ENCODE results near the gene BLOC1S3. TPM values are rescaled to one million over a fixed set of nuclear protein-coding genes. Genes with fewer than 3 reads are reported as not detected.

BLOC1S3 gene
- total RNA-seq, 1 donor from 2014 or later = 12.5 TPM

- no peaks in the 10 kb centered on the region for H3K4me1 ChIP-seq
- H3K36me3 ChIP-seq = peaks cover 0 to 11% of the 10 kb centered on the region in 2 donors
- H3K27ac ChIP-seq = no peak overlapping the region
- no peak for DNase-seq (ENCODE audit: extremely low spot score in 2 of 2)
- H3K27me3 ChIP-seq = no peaks in the 10 kb centered on the region
- H3K9me3 ChIP-seq = no peaks in the 10 kb centered on the region
- no peak overlapping the region for H3K4me3 ChIP-seq
- TF ChIP-seq CTCF (IDR thresholded peaks at IDR 0.05) (no peak), POLR2A (IDR thresholded peaks at IDR 0.05) (no peak), POLR2AphosphoS5 (IDR thresholded peaks at IDR 0.05; ENCODE audit: insufficient read depth in 1 of 2, low read depth in 1 of 2) (no peak)
- intact Hi-C loops (cut with DNase I) = no loop called here
These were observed 40.3 kb upstream of the BLOC1S3 start for GRCh38 chr19:45138303-45138751.

- no peak overlapping the region for H3K4me3 ChIP-seq
- intact Hi-C loops (cut with DNase I) = no loop called here
- H3K9me3 ChIP-seq = no peaks in the 10 kb centered on the region
- H3K4me1 ChIP-seq = no peaks in the 10 kb centered on the region
- H3K27me3 ChIP-seq = no peaks in the 10 kb centered on the region
- peaks cover 0 to 11% of the 10 kb centered on the region in 2 donors for H3K36me3 ChIP-seq
- TF ChIP-seq CTCF (IDR thresholded peaks at IDR 0.05) (no peak), POLR2A (IDR thresholded peaks at IDR 0.05) (no peak), POLR2AphosphoS5 (IDR thresholded peaks at IDR 0.05; ENCODE audit: insufficient read depth in 1 of 2, low read depth in 1 of 2) (no peak)
- H3K27ac ChIP-seq = no peak overlapping the region
- DNase-seq (ENCODE audit: extremely low spot score in 2 of 2) = no peak
These were observed 39.1 kb upstream of the BLOC1S3 start for GRCh38 chr19:45139286-45140143.

GRCh38 chr19:45140144-45140503, 38.5 kb upstream of the BLOC1S3 start:
- Histone ChIP-seq H3K27me3 (no peaks in the 10 kb centered on the region), H3K4me3 (no peak overlapping the region), H3K27ac (no peak overlapping the region), H3K9me3 (no peaks in the 10 kb centered on the region), H3K36me3 (peaks cover 0 to 15% of the 10 kb centered on the region in 2 donors), H3K4me1 (no peaks in the 10 kb centered on the region)
- TF ChIP-seq POLR2A (IDR thresholded peaks at IDR 0.05) (no peak), CTCF (IDR thresholded peaks at IDR 0.05) (no peak), POLR2AphosphoS5 (IDR thresholded peaks at IDR 0.05; ENCODE audit: insufficient read depth in 1 of 2, low read depth in 1 of 2) (no peak)
- no peak for DNase-seq (ENCODE audit: extremely low spot score in 2 of 2)
- intact Hi-C loops (cut with DNase I) = no loop called here

- H3K36me3 ChIP-seq = peaks cover 0 to 19% of the 10 kb centered on the region in 2 donors
- no peaks in the 10 kb centered on the region for H3K27me3 ChIP-seq
- no peak for DNase-seq (ENCODE audit: extremely low spot score in 2 of 2)
- no peaks in the 10 kb centered on the region for H3K4me1 ChIP-seq
- intact Hi-C loops (cut with DNase I) = no loop called here
- no peaks in the 10 kb centered on the region for H3K9me3 ChIP-seq
- H3K4me3 ChIP-seq = no peak overlapping the region
- TF ChIP-seq POLR2A (IDR thresholded peaks at IDR 0.05) = no peak
- TF ChIP-seq CTCF (IDR thresholded peaks at IDR 0.05) = no peak
- no peak for TF ChIP-seq POLR2AphosphoS5 (IDR thresholded peaks at IDR 0.05; ENCODE audit: insufficient read depth in 1 of 2, low read depth in 1 of 2)
- no peak overlapping the region for H3K27ac ChIP-seq
These were observed 38.1 kb upstream of the BLOC1S3 start for GRCh38 chr19:45140533-45140932.
